ENCODE data around the gene GAL3ST3. TPM values are rescaled to one million over a fixed set of nuclear protein-coding genes. Genes with fewer than 3 reads are reported as not detected.
"Not testable (repeated sequence)": the region's sequence is repeated elsewhere in the genome, so short reads cannot be mapped to it uniquely, and the experiment has no call there.

GAL3ST3 gene, protein sequence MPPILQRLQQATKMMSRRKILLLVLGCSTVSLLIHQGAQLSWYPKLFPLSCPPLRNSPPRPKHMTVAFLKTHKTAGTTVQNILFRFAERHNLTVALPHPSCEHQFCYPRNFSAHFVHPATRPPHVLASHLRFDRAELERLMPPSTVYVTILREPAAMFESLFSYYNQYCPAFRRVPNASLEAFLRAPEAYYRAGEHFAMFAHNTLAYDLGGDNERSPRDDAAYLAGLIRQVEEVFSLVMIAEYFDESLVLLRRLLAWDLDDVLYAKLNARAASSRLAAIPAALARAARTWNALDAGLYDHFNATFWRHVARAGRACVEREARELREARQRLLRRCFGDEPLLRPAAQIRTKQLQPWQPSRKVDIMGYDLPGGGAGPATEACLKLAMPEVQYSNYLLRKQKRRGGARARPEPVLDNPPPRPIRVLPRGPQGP
- total RNA-seq (2021) (1.8 and 2.0 TPM in 2 replicates), Bru-seq, nascent RNA (percentile 36 among the genes with signal in this experiment), BruChase-seq, experiment 1, labeled RNA remaining after a 2-hour chase (percentile 29 among the genes with signal in this experiment), BruChase-seq, experiment 2, labeled RNA remaining after a 6-hour chase (percentile 28 among the genes with signal in this experiment)
- long read RNA-seq, transcript GAL3ST3-201 (3 exons, 2,133 nt): major isoform, 9 of 14 reads
- long read RNA-seq, partial matches to known transcripts: 1 of 14 reads
- long read RNA-seq, other reads (novel, unspliced or antisense): 2 of 14 reads

DNA sequence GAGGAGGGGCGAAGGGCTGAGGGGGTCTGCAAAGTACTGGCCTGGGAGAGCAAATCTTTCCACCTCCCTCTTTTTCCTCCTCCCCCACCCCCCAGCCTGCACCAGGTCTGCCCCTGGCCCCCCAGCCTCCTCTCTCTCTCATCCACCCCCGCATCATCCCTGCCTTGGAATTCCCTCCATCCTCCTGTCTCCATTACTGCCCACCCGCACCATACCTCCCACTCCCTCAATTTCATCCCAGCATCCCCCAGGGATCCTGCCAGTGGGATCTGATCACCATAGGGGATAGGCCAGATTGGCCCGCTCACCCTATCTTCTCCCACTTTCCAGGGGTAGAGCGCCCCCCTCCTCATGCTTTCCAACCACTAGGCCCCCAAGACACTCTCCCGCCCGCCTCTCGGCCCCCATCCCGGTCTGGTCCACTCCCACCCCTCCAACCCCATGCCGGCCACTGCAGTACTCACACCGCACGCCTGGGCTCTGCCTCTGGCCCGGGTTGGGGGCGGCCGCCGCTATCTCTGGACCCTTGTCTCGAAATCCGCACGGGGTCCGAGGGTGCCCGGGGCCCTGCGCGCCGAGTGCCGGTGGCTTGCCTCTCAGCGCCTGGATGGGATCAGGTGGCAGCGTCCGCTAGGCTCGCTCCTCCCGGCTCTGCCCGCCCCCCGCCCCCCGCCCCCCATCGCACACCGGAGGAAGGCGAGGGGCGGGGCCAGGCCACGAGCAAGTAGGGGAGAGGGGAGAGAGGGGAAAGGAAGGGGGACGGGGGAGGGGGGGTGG is at the start of gene GAL3ST3:
Gene GAL3ST3 (minus strand): TSS at position 615 of the 777 bp plus-strand sequence. CDS start 3,746 bp downstream, outside the sequence.
- Histone ChIP-seq H3K27me3 (replicated peaks; ENCODE audit: insufficient read depth, low read depth, low read length, poor library complexity) (no peaks in the 10 kb centered on the region), H3K9me3 (ENCODE audit: low read depth, low read length, poor library complexity, severe bottlenecking) (no peaks in the 10 kb centered on the region), H3K27ac (ENCODE audit: low read depth, low read length, poor library complexity, severe bottlenecking) (no peak within 1 kb of the TSS), H3K4me3 (ENCODE audit: low read depth, low read length, poor library complexity, severe bottlenecking) (peak within 1 kb of the TSS; percentile 42), H3K36me3 (ENCODE audit: insufficient read depth, low read length, poor library complexity, severe bottlenecking) (no peaks in the 10 kb centered on the region), H3K4me1 (ENCODE audit: insufficient read depth, low read length, poor library complexity, severe bottlenecking) (peaks cover 22% of the 10 kb centered on the region)
- DNase-seq (ENCODE audit: low spot score): no peak
- ChIA-PET POLR2A (ENCODE audit: low non-redundant PET) (no interaction called here), CTCF (interaction anchor here (0.6 kb wide), 1 partner anchor 703 kb away, joined by 4 read pairs; no protein-coding TSS in a partner anchor)
- TF ChIP-seq, protein P1, sequence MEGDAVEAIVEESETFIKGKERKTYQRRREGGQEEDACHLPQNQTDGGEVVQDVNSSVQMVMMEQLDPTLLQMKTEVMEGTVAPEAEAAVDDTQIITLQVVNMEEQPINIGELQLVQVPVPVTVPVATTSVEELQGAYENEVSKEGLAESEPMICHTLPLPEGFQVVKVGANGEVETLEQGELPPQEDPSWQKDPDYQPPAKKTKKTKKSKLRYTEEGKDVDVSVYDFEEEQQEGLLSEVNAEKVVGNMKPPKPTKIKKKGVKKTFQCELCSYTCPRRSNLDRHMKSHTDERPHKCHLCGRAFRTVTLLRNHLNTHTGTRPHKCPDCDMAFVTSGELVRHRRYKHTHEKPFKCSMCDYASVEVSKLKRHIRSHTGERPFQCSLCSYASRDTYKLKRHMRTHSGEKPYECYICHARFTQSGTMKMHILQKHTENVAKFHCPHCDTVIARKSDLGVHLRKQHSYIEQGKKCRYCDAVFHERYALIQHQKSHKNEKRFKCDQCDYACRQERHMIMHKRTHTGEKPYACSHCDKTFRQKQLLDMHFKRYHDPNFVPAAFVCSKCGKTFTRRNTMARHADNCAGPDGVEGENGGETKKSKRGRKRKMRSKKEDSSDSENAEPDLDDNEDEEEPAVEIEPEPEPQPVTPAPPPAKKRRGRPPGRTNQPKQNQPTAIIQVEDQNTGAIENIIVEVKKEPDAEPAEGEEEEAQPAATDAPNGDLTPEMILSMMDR (conservative IDR thresholded peaks at IDR 0.05; ENCODE audit: low read depth, low read length): no peak
- TF ChIP-seq EZH2 (IDR thresholded peaks at IDR 0.05; ENCODE audit: borderline replicate concordance, low read depth, low read length, poor library complexity, severe bottlenecking): no peak
- BruUV-seq (replicated peaks): no TSS peak
- intact Hi-C loops (cut with micrococcal nuclease; ENCODE audit: unreplicated experiment): no loop called here

DNA sequence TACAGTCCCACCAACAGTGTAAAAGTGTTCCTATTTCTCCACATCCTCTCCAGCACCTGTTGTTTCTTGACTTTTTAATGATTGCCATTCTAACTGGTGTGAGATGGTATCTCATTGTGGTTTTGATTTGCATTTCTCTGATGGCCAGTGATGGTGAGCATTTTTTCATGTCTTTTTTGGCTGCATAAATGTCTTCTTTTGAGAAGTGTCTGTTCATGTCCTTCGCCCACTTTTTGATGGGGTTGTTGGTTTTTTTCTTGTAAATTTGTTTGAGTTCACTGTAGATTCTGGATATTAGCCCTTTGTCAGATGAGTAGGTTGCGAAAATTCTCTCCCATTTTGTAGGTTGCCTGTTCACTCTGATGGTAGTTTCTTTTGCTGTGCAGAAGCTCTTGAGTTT is 43.2 kb upstream of the GAL3ST3 start:
- H3K9me3 ChIP-seq (ENCODE audit: low read depth, low read length, poor library complexity, severe bottlenecking); H3K27me3 ChIP-seq (replicated peaks; ENCODE audit: insufficient read depth, low read depth, low read length, poor library complexity); DNase-seq (ENCODE audit: low spot score); POLR2A ChIA-PET (ENCODE audit: low non-redundant PET); intact Hi-C loops (cut with micrococcal nuclease; ENCODE audit: unreplicated experiment); H3K36me3 ChIP-seq (ENCODE audit: insufficient read depth, low read length, poor library complexity, severe bottlenecking); H3K4me3 ChIP-seq (ENCODE audit: low read depth, low read length, poor library complexity, severe bottlenecking); H3K27ac ChIP-seq (ENCODE audit: low read depth, low read length, poor library complexity, severe bottlenecking); H3K4me1 ChIP-seq (ENCODE audit: insufficient read depth, low read length, poor library complexity, severe bottlenecking); CTCF ChIA-PET; BruUV-seq (replicated peaks): not testable (repeated sequence)

DNA sequence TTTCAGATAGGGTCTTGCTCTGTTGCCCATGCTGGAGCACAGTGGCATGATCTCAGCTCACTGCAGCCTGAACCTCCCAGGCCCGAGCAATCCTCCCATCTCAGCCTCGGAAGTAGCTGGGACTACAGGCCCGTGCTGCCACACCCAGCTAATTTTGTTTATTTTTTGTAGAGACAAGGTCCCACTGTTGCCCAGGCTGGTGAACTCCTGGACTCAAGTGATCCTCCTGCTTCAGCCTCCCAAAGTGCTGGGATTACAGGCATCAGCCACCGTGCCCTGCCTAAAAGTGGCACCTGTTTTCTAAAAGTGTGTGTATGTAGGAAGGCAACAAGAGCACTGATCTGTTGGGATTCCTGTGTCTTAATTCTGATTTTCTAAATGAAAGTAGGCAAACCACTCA is 41.3 kb upstream of the GAL3ST3 start:
- CTCF ChIA-PET: no interaction called here
- no peak for DNase-seq (ENCODE audit: low spot score)
- peaks cover under 1% of the 10 kb centered on the region for H3K4me1 ChIP-seq (ENCODE audit: insufficient read depth, low read length, poor library complexity, severe bottlenecking)
- H3K27me3 ChIP-seq (replicated peaks; ENCODE audit: insufficient read depth, low read depth, low read length, poor library complexity): no peaks in the 10 kb centered on the region
- H3K27ac ChIP-seq (ENCODE audit: low read depth, low read length, poor library complexity, severe bottlenecking): no peak overlapping the region
- TF ChIP-seq EZH2 (IDR thresholded peaks at IDR 0.05; ENCODE audit: borderline replicate concordance, low read depth, low read length, poor library complexity, severe bottlenecking): no peak
- TF ChIP-seq, protein P1 (conservative IDR thresholded peaks at IDR 0.05; ENCODE audit: low read depth, low read length): no peak
- POLR2A ChIA-PET (ENCODE audit: low non-redundant PET): no interaction called here
- H3K4me3 ChIP-seq (ENCODE audit: low read depth, low read length, poor library complexity, severe bottlenecking): no peak overlapping the region
- H3K9me3 ChIP-seq (ENCODE audit: low read depth, low read length, poor library complexity, severe bottlenecking): no peaks in the 10 kb centered on the region
- BruUV-seq (replicated peaks): no TSS peak
- no peaks in the 10 kb centered on the region for H3K36me3 ChIP-seq (ENCODE audit: insufficient read depth, low read length, poor library complexity, severe bottlenecking)
- intact Hi-C loops (cut with micrococcal nuclease; ENCODE audit: unreplicated experiment): no loop called here
